SKM-1 treated with dmso at 0.1 percent for 144 hours (cell line): ENCODE data around the gene CES2.
"Not testable (repeated sequence)": the region's sequence is repeated elsewhere in the genome, so short reads cannot be mapped to it uniquely, and the experiment has no call there.

Experiments used
- DNase-seq: peaks from one replicate; lab custom pipeline; 2025; ENCODE audit not compliant: unreplicated experiment; lab: John Stamatoyannopoulos, UW

The CES2 gene

GRCh38 chr16:66976746-66977145 is 41.4 kb downstream of the CES2 start:
- no peak for DNase-seq

GRCh38 chr16:66977341-66978113 is 42.2 kb downstream of the CES2 start:
- peak; percentile 75 for DNase-seq

DNA sequence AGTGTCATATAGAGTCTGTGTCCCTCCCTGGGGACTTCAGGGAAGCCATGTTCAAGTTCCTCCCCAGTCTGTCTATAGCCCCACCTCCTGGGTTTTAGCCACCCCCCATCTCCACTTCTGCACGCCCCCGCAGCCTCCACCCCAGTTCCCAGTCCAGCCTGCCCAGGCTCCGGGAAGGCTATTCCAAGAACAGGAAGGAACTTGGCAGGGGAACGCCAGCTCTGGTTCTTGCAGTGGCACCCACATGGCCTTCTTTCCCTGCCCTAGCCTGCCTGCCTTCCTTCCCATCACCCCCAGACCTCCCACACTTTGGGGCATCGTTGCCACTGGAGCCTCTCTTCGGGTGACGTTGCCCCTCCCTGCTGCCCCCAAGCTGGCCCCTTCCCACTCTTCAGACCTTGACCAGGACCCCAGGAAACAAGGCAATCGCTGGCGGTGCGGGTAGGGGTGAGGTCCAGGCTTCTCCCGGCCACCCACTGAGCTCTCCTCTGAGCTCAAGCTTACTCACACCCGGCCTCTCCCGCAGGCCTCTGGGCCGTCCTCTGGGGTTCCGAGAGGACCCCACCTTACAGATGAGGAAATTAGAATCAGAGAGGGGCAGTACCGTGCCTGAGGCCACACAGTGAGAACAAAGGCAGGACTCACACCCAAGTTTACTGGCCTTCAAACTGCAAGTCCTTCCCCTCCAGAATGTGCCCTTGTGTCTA is 43.8 kb downstream of the CES2 start:
- DNase-seq = no peak

- DNase-seq = no peak
Observed at GRCh38 chr16:66983033-66983432, 47.7 kb downstream of the CES2 start.

DNA sequence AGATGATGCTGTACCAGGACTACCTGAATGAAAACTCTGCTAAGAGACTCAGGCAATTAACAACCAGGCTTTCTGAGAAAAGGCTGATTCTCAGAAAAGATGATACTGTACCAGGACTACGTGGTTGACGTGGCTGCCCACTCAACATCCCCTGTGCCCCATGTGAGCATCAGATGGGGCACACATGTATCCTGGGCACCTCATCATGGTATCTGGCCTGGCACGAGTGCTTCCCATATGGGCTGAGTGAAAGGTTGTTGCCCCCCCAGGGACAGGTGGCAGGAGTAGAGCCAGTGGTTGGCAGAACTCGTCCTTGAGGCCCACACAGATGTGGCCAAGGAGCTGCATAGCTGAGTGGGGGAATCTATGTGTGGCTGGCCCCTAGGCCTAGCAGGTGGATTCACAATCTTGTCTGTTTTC is 49.6 kb downstream of the CES2 start:
- DNase-seq = no peak

GRCh38 chr16:66986559-66986958 is 51.2 kb downstream of the CES2 start:
- no peak for DNase-seq

- no peak for DNase-seq
Observed at GRCh38 chr16:66988197-66988788, 53.0 kb downstream of the CES2 start, which contains the start of gene CES4A. TSS of gene CES4A (plus strand) at chr16:66988589. CDS start at chr16:66988773, 184 bp downstream.

DNA sequence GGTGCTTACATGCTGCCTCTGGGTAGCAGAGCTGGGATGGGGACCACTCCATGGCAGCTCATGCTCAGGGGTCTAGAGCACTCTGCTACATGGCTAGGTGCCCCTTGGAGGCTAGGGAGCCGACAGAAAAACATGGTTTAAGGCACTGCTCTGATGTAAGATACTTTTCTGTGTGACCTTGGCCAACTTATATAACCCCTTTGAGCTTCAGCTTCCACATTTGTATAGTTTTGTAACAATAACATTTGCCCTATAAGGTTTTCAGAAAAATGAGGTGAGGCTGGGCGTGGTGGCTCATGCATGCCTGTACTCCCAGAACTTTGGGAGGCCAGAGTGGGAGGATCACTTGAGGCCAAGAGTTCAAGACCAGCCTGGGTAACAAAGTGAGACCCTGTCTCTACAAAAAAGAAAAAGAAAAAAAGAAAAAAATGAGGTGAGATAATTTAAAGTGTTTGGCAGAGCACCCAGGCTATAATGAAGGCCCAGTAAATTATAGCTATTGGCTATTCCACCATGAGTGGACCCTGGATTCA is 56.3 kb downstream of the CES2 start:
- no peak for DNase-seq

GRCh38 chr16:66993558-66993957 is 58.2 kb downstream of the CES2 start:
- DNase-seq = not testable (repeated sequence)
